ENCODE results near the gene SPON1. TPM values are rescaled to one million over a fixed set of nuclear protein-coding genes. Genes with fewer than 3 reads are reported as not detected.

The SPON1 gene
- total and polyA plus RNA-seq, 2 experiments from 2014 or later: 2.9 to 6.4 TPM

GRCh38 chr11:14242733-14243132, 280.2 kb downstream of the SPON1 start (continued):
- TF ChIP-seq STAT1 (IDR thresholded peaks at IDR 0.05; ENCODE audit: unreplicated experiment) (no peak), CTCF (conservative IDR thresholded peaks at IDR 0.05; ENCODE audit: low read depth in 2 of 2) (no peak), POLR2AphosphoS5 (IDR thresholded peaks at IDR 0.05; ENCODE audit: low read depth) (no peak)

GRCh38 chr11:14244926-14245325, 282.4 kb downstream of the SPON1 start:
- no peak for TF ChIP-seq CREB1 (CRISPR knock-in tag; IDR thresholded peaks at IDR 0.05; ENCODE audit: low read depth)
- TF ChIP-seq ZNF462 (CRISPR knock-in tag; IDR thresholded peaks at IDR 0.05): no peak
- no peak for TF ChIP-seq ZNF114 (CRISPR knock-in tag; IDR thresholded peaks at IDR 0.05)
- no peak for TF ChIP-seq CTCF (conservative IDR thresholded peaks at IDR 0.05; ENCODE audit: low read depth in 2 of 2)
- TF ChIP-seq EZH2 (IDR thresholded peaks at IDR 0.05; ENCODE audit: low read depth, unreplicated experiment): no peak
- no peak for TF ChIP-seq ZNF331 (CRISPR knock-in tag; IDR thresholded peaks at IDR 0.05; ENCODE audit: low read depth)
- no peak for TF ChIP-seq EZH2phosphoT487 (IDR thresholded peaks at IDR 0.05; ENCODE audit: unreplicated experiment)
- TF ChIP-seq STAT1 (IDR thresholded peaks at IDR 0.05; ENCODE audit: unreplicated experiment): no peak
- no peak for TF ChIP-seq REST (IDR thresholded peaks at IDR 0.05; ENCODE audit: unreplicated experiment)
- Histone ChIP-seq H3K79me2 (replicated peaks; ENCODE audit: insufficient read depth) (no peaks in the 10 kb centered on the region), H2AFZ (no peak overlapping the region), H3K4me3 (no peak overlapping the region), H3K27ac (ENCODE audit: low read depth) (no peak overlapping the region), H3K36me3 (ENCODE audit: insufficient read depth) (no peaks in the 10 kb centered on the region), H3K9me2 (ENCODE audit: insufficient read depth) (0 out of 2 replicates have a peak, but pooled peaks cover 7% of the 10 kb centered on the region), H4K20me1 (replicated peaks; ENCODE audit: insufficient read depth) (no peaks in the 10 kb centered on the region), H3K4me1 (ENCODE audit: insufficient read depth) (no peaks in the 10 kb centered on the region), H3F3A (replicated peaks; ENCODE audit: low read depth) (no peaks in the 10 kb centered on the region), H3K27me3 (ENCODE audit: insufficient read depth) (no peaks in the 10 kb centered on the region), H3K4me2 (no peak overlapping the region)
- H3K9me3 Mint-ChIP-seq: no peaks in the 10 kb centered on the region
- DNase-seq (ENCODE audit: low spot score) (no peak), ATAC-seq (no peak; the same call in 2 of the 3 replicates)
- peaks cover 26% of the 10 kb centered on the region for H3K4me1 Mint-ChIP-seq
- no peak overlapping the region for H3K4me3 Mint-ChIP-seq
- no peak overlapping the region for H3K27ac Mint-ChIP-seq
- H3K27me3 Mint-ChIP-seq (ENCODE audit: insufficient read depth, low read depth, poor library complexity): peaks cover 7% of the 10 kb centered on the region
- H3K36me3 Mint-ChIP-seq (ENCODE audit: low read depth): no peaks in the 10 kb centered on the region
